ENCODE data around the gene NR2E3. TPM values are rescaled to one million over a fixed set of nuclear protein-coding genes. Genes with fewer than 3 reads are reported as not detected.

NR2E3 gene
- total RNA-seq, 1 experiment from 2014 or later = 0.77 TPM

GRCh38 chr15:71802770-71803169, 7.6 kb upstream of the NR2E3 start:
- no peak overlapping the region for H3K4me3 ChIP-seq (ENCODE audit: low read length)
- H3K4me2 ChIP-seq (ENCODE audit: low read length) = no peak overlapping the region
- no TSS peak for BruUV-seq (replicated peaks)
- no peaks in the 10 kb centered on the region for H4K20me1 ChIP-seq (ENCODE audit: low read length)
- ChIA-PET CTCF (interaction anchor here (0.7 kb wide), 1 partner anchor 12 kb away, joined by 3 read pairs; no protein-coding TSS in a partner anchor), POLR2A (ENCODE audit: unreplicated experiment) (no interaction called here)
- peaks cover 28% of the 10 kb centered on the region for H3K4me1 ChIP-seq (ENCODE audit: insufficient read depth, low read length)
- no peak overlapping the region for H3K27ac ChIP-seq (ENCODE audit: low read length)
- H3K9me3 ChIP-seq (ENCODE audit: low read length) = no peaks in the 10 kb centered on the region
- DNase-seq (no peak), ATAC-seq (no peak)
- H3K9ac ChIP-seq (ENCODE audit: low read length) = no peak overlapping the region
- H3K27me3 ChIP-seq (ENCODE audit: low read length) = no peaks in the 10 kb centered on the region
- no peaks in the 10 kb centered on the region for H3K9me2 ChIP-seq (replicated peaks; ENCODE audit: low read length)
- intact Hi-C loops (cut with micrococcal nuclease) = loop anchor here (2.0 to 10.0 kb wide), 4 partner anchors 238 to 828 kb away; partner anchors contain the start of gene THSD4
- no peaks in the 10 kb centered on the region for H3K36me3 ChIP-seq (ENCODE audit: low read depth, low read length)
- no peaks in the 10 kb centered on the region for H3K79me2 ChIP-seq (ENCODE audit: low read length)
- TF ChIP-seq EZH2phosphoT487 (IDR thresholded peaks at IDR 0.05; ENCODE audit: borderline replicate concordance, low read length) (no peak), CTCF (conservative IDR thresholded peaks at IDR 0.05; ENCODE audit: low read depth, low read length) (peak; percentile 59), EZH2 (IDR thresholded peaks at IDR 0.05; ENCODE audit: low read length, unreplicated experiment) (no peak)
- no peaks in the 10 kb centered on the region for H3F3A ChIP-seq (ENCODE audit: low read length, unreplicated experiment)
- H2AFZ ChIP-seq (ENCODE audit: low read length) = no peak overlapping the region

GRCh38 chr15:71804226-71804625, 6.1 kb upstream of the NR2E3 start:
- intact Hi-C loops (cut with micrococcal nuclease) = loop anchor here (5.0 to 10.0 kb wide), 3 partner anchors 239 to 829 kb away; partner anchors contain the start of gene THSD4

More at GRCh38 chr15:71804226-71804625, 6.1 kb upstream of the NR2E3 start:
- no peak for ATAC-seq
- no peak overlapping the region for H2AFZ ChIP-seq (ENCODE audit: low read length)
- H3K4me1 ChIP-seq (ENCODE audit: insufficient read depth, low read length) = peaks cover 28% of the 10 kb centered on the region
- ChIA-PET POLR2A (ENCODE audit: unreplicated experiment) (no interaction called here), CTCF (no interaction called here)
- H3K9me3 ChIP-seq (ENCODE audit: low read length) = no peaks in the 10 kb centered on the region
- DNase-seq = no peak
- H3F3A ChIP-seq (ENCODE audit: low read length, unreplicated experiment) = no peaks in the 10 kb centered on the region
- no peak overlapping the region for H3K4me2 ChIP-seq (ENCODE audit: low read length)
- BruUV-seq (replicated peaks) = no TSS peak
- no peak overlapping the region for H3K9ac ChIP-seq (ENCODE audit: low read length)
- H3K27ac ChIP-seq (ENCODE audit: low read length) = no peak overlapping the region
- H3K27me3 ChIP-seq (ENCODE audit: low read length) = no peaks in the 10 kb centered on the region
- H3K79me2 ChIP-seq (ENCODE audit: low read length) = no peaks in the 10 kb centered on the region
- no peaks in the 10 kb centered on the region for H4K20me1 ChIP-seq (ENCODE audit: low read length)
- no peak overlapping the region for H3K4me3 ChIP-seq (ENCODE audit: low read length)
- no peaks in the 10 kb centered on the region for H3K36me3 ChIP-seq (ENCODE audit: low read depth, low read length)
- TF ChIP-seq EZH2phosphoT487 (IDR thresholded peaks at IDR 0.05; ENCODE audit: borderline replicate concordance, low read length) = no peak
- TF ChIP-seq EZH2 (IDR thresholded peaks at IDR 0.05; ENCODE audit: low read length, unreplicated experiment) = no peak
- no peak for TF ChIP-seq CTCF (conservative IDR thresholded peaks at IDR 0.05; ENCODE audit: low read depth, low read length)
- no peaks in the 10 kb centered on the region for H3K9me2 ChIP-seq (replicated peaks; ENCODE audit: low read length)
